ENCODE results near the gene NUP210L.

DNA sequence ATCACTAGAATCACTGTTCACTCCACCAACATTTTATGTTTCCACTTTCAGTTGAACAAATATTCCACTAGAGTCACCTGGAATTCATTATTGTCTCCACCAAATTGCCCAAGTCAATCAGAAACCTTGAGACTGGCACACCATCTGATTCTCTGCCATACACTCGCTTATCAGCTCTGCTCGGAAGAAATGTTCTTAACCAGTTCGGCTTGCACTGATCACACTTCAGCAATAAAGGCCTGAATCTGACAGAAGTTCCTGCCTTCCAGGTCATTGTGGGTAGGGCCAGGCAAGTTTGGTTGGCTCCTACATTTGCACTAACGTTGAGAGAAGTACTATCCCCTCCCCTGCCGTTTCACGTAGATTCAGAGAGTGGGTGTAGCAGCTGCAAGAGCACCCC lies 27.1 kb upstream of the NUP210L start:
- TF ChIP-seq POLR2A (IDR thresholded peaks at IDR 0.05; ENCODE audit: low read length) (no peak), GATA1 (IDR thresholded peaks at IDR 0.05; ENCODE audit: low read depth, low read length) (no peak)
